Peyer's patch (tissue), 4 donors: ENCODE measurements around the gene HPD. TPM values are rescaled to one million over a fixed set of nuclear protein-coding genes. Genes with fewer than 3 reads are reported as not detected.

ENCODE experiments used
- DNase-seq, 3 donors: peaks; one replicate each; pipeline ENCODE4 v3.0.0-alpha.2; 2017 to 2019
- H3K27ac ChIP-seq, 4 donors: fragments of 200-600 bp; sonication (generic); one replicate each; pipeline ENCODE4 v1.5.1; 2016 to 2019
- H3K27me3 ChIP-seq, 2 donors: fragments of 200-600 bp; sonication (generic); one replicate each; pipeline ENCODE4 v1.5.1; 2019
- H3K36me3 ChIP-seq, 3 donors: fragments of 200-600 bp; sonication (generic); one replicate each; pipeline ENCODE4 v1.5.1; 2016 to 2019
- H3K4me1 ChIP-seq, 4 donors: fragments of 200-600 bp; sonication (generic); one replicate each; pipeline ENCODE4 v1.5.1; 2016 to 2019
- H3K4me3 ChIP-seq, 4 donors: fragments of 200-600 bp; sonication (generic); 1 replicate in 3 of 4; 2 replicates in 1 of 4; pipeline ENCODE4 v1.5.1; 2016 to 2019; ENCODE audit warnings: mild to moderate bottlenecking in 1 of 4
- H3K9me3 ChIP-seq, 4 donors: fragments of 200-600 bp; sonication (generic); one replicate each; pipeline ENCODE4 v1.5.1; 2016 to 2019; ENCODE audit warnings: mild to moderate bottlenecking in 1 of 4
- CTCF ChIP-seq, 6 experiments: fragments of 450-650 bp in 4 of 6; fragments of 200-600 bp in 2 of 6; sonication (generic) in 1 of 6; IDR thresholded peaks; one replicate each; pipeline ENCODE4 v1.5.1; 2017 to 2019; ENCODE audit warnings: antibody characterized with exemption in 6 of 6, mild to moderate bottlenecking in 3 of 6, moderate library complexity in 1 of 6
- POLR2A ChIP-seq, 2 donors: fragments of 450-650 bp; IDR thresholded peaks; one replicate each; pipeline ENCODE4 v1.5.1; 2017; ENCODE audit warnings: antibody characterized with exemption in 2 of 2, mild to moderate bottlenecking in 2 of 2, moderate library complexity in 2 of 2
- total RNA-seq, 4 donors: library from RNA; depleted of rRNA; stranded (reverse); fragments of >200 nt; gene quantifications; one replicate each; pipeline ENCODE4 v1.1.0, GENCODE V29; 2016

Gene HPD
- total RNA-seq, 4 donors from 2014 or later: not detected

- peak; percentile 92 to 97 (median 95) for DNase-seq
- Histone ChIP-seq H3K36me3 (peaks cover 0 to 12% (median 0%) of the 10 kb centered on the region in 3 donors), H3K27me3 (no peaks in the 10 kb centered on the region), H3K4me1 (peaks cover 7 to 84% (median 33%) of the 10 kb centered on the region in 4 donors), H3K4me3 (peak overlapping the region in 3 of 4 donors; percentile 69 to 77 (median 72)), H3K27ac (peak overlapping the region; percentile 96 to 100 (median 100)), H3K9me3 (no peaks in the 10 kb centered on the region)
- TF ChIP-seq CTCF (IDR thresholded peaks at IDR 0.05): peak; percentile 90 to 99 (median 98)
- peak in 1 of 2 donors; percentile 16 for TF ChIP-seq POLR2A (IDR thresholded peaks at IDR 0.05)
These were observed 63.4 kb downstream of the HPD start for GRCh38 chr12:121795034-121795968.

- H3K4me1 ChIP-seq: peaks cover 7 to 85% (median 36%) of the 10 kb centered on the region in 4 donors
These were observed 64.1 kb downstream of the HPD start for GRCh38 chr12:121794534-121795033.

GRCh38 chr12:121793838-121794533 is 64.7 kb downstream of the HPD start:
- TF ChIP-seq POLR2A (IDR thresholded peaks at IDR 0.05) (peak in 1 of 2 donors; percentile 62), CTCF (IDR thresholded peaks at IDR 0.05) (peak; percentile 100)
- DNase-seq: peak; percentile 91 to 97 (median 97)
- H3K4me1 ChIP-seq: peaks cover 7 to 81% (median 36%) of the 10 kb centered on the region in 4 donors
- peak overlapping the region; percentile 69 to 82 (median 74) for H3K4me3 ChIP-seq
- H3K36me3 ChIP-seq: peaks cover 0 to 12% (median 0%) of the 10 kb centered on the region in 3 donors
- H3K27ac ChIP-seq: peak overlapping the region; percentile 96 to 100 (median 100)
- no peaks in the 10 kb centered on the region for H3K27me3 ChIP-seq
- no peaks in the 10 kb centered on the region for H3K9me3 ChIP-seq

More at GRCh38 chr12:121794534-121795033, 64.1 kb downstream of the HPD start:
- Histone ChIP-seq H3K4me3 (peak overlapping the region; percentile 2 to 77 (median 70)), H3K27ac (peak overlapping the region; percentile 96 to 100 (median 100)), H3K27me3 (no peaks in the 10 kb centered on the region), H3K9me3 (no peaks in the 10 kb centered on the region), H3K36me3 (peaks cover 0 to 12% (median 0%) of the 10 kb centered on the region in 3 donors)
- peak in 1 of 3 donors; percentile 70 for DNase-seq
- TF ChIP-seq POLR2A (IDR thresholded peaks at IDR 0.05) (peak in 1 of 2 donors; percentile 2), CTCF (IDR thresholded peaks at IDR 0.05) (no peak)

DNA sequence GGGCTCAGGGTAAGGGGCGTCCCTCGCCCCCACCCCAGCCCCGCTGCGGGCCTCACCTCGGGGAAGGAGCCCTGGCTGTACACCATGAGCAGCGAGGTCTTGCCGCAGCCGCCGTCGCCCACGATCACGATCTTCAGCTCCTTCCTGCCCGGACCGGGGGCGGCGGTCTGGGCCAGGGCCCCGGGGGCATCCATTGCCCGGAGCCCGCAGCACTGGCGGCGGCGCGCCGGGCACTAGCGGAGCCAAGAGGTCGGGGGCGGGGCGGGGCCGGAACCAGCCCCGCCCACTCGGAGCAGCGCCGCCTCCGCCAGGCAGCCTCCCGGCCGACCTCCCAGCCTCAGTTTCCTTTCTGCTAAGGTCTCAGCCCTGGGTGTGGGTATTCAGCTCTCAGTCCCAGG is 65.2 kb downstream of the HPD start, which contains the start of gene RHOF:
Gene RHOF, minus strand, starts transcription at position 249 of the 398 bp plus-strand sequence. Its CDS starts 55 bp downstream, at position 194.
- TF ChIP-seq CTCF (IDR thresholded peaks at IDR 0.05) (no peak), POLR2A (IDR thresholded peaks at IDR 0.05) (peak; percentile 62 to 83)
- Histone ChIP-seq H3K27me3 (no peaks in the 10 kb centered on the region), H3K4me3 (peak within 1 kb of the TSS; percentile 69 to 82 (median 74)), H3K27ac (peak within 1 kb of the TSS; percentile 96 to 100 (median 100)), H3K9me3 (no peaks in the 10 kb centered on the region), H3K4me1 (peaks cover 7 to 79% (median 38%) of the 10 kb centered on the region in 4 donors), H3K36me3 (peaks cover 0 to 12% (median 0%) of the 10 kb centered on the region in 3 donors)
- peak; percentile 78 to 88 (median 78) for DNase-seq
